HuH-7 (cell line): Measurements from ENCODE around the gene PLEKHA7.
"Not testable (repeated sequence)": the region's sequence is repeated elsewhere in the genome, so short reads cannot be mapped to it uniquely, and the experiment has no call there.

ENCODE experiments used
- DNase-seq: peaks from one replicate; pipeline ENCODE4 v3.0.0; 2011; ENCODE audit warnings: low spot score

Gene PLEKHA7

GRCh38 chr11:16909359-16910035 is 104.7 kb downstream of the PLEKHA7 start:
- no peak for DNase-seq

- no peak for DNase-seq
These were observed 108.8 kb downstream of the PLEKHA7 start for GRCh38 chr11:16905375-16905774.

DNA sequence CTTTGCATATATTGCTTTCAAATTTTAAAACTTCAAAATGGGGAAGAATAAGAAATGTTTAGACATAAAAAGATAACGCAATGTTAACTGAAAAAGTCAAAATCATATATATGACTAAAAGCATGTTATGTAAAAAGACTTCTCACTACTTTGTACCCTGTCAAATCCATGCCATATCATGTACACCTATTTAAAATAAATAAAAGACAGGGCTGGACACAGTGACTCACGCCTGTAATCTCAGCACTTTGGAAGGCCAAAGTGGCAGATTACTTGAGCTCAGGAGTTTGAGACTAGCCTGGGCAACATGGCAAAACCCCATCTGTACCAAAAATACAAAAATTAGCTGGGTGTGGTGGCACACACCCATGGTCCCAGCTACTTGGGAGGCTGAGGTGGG is 109.5 kb downstream of the PLEKHA7 start:
- DNase-seq = not testable (repeated sequence)

- no peak for DNase-seq
These were observed 111.3 kb downstream of the PLEKHA7 start for GRCh38 chr11:16902781-16903378.

GRCh38 chr11:16902182-16902581 is 112.0 kb downstream of the PLEKHA7 start:
- DNase-seq = no peak

- DNase-seq = no peak
These were observed 113.7 kb downstream of the PLEKHA7 start for GRCh38 chr11:16900491-16900890.

- DNase-seq = no peak
These were observed 114.4 kb downstream of the PLEKHA7 start for GRCh38 chr11:16899708-16900303.

DNA sequence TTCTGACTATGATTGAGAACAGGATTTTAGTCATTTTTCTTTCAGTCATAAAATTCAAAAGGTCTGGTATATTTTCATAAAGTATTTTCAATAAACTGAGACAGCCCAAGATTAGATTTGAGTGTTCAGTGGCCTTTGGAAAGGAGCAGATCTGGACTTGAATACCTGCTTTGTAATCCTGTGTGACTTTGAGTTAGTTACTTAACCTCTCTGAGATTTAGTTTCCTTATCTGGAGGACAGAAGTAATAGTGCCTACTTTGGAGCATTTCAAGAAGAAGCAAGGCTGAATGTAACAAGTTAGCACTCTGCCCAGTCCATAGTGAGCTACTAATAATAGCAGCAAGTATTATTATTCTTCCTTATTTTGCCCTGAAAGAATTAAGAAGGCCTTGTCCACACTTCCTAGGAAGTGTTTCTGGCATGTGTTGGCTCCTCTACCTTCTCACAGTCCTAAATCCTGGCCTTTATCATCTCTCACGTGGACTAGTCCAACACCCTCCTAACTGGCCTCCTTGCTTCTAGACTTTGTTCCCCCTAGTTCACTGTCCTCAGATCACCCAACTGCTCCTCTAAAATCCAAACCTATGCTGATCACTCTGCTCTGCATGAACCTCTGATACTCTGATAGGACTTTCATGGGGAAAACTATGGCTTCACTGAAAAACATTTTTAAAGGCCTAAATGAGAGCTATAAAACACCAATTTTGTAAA is 115.8 kb downstream of the PLEKHA7 start:
- no peak for DNase-seq

GRCh38 chr11:16897470-16898061 is 116.6 kb downstream of the PLEKHA7 start:
- DNase-seq = no peak

DNA sequence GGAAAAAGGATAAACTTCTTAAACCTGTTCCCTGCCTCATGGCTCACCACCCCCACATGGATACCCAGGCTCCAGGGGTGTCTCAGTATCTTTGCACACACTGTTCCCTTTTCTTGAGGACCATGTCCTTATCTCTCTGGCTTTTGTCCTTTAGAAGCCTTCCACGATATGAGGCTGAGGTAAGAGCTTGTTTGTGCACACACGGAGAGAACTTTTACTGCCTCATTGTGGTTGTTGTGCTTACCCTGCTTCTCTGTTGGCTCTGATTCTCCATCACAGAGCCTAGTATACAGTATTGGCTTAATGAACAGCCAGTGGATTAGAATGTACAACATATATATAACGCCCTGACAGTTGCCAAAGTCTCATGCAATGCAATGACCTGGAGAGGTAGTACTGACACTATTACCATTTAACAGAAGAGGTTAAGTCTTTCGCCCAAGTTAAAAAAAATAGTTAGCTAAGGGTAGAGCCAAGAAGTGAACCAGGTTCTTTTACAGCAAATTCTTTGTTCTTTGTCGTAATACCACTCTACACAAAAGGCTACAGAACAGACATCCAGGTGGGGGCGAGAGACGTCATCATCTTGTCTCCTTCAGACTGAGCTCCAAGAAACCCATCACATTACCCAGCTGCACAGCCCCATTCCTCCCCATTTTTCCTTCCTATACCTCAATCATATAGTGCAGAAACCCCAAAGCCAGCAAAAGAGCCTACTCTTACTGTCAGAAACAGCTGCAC is 117.3 kb downstream of the PLEKHA7 start:
- no peak for DNase-seq

- no peak for DNase-seq
These were observed 118.9 kb downstream of the PLEKHA7 start for GRCh38 chr11:16895306-16895705.

- DNase-seq = no peak
These were observed 120.7 kb downstream of the PLEKHA7 start for GRCh38 chr11:16893456-16894066.

DNA sequence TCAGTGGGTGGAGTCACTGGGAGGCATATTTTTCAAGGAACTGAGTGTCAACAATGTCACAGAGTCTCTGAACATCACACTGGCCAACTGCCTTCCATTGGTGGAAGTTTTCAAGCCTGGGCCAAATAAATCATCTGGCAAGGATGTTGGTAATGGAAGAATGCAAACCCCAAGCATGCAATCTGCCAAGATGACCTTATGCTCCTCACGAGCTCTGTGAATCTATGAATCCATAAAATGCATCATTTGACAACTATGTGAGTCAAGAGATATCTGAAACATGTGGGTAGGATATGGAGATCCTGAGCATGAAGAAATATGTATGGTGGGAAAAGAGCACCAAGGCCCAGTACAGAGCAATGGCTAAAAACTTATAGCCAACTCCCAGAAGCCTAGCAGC is 122.2 kb downstream of the PLEKHA7 start:
- no peak for DNase-seq

GRCh38 chr11:16891165-16891564 is 123.0 kb downstream of the PLEKHA7 start:
- DNase-seq = no peak

GRCh38 chr11:16890442-16890841 is 123.8 kb downstream of the PLEKHA7 start:
- no peak for DNase-seq

GRCh38 chr11:16889905-16890304 is 124.3 kb downstream of the PLEKHA7 start:
- no peak for DNase-seq

- DNase-seq = not testable (repeated sequence)
These were observed 125.2 kb downstream of the PLEKHA7 start for GRCh38 chr11:16889010-16889409.

- DNase-seq = not testable (repeated sequence)
These were observed 126.3 kb downstream of the PLEKHA7 start for GRCh38 chr11:16887887-16888286.

- no peak for DNase-seq
These were observed 131.0 kb downstream of the PLEKHA7 start for GRCh38 chr11:16883174-16883573.

- DNase-seq = no peak
These were observed 132.4 kb downstream of the PLEKHA7 start for GRCh38 chr11:16881766-16882165.

- no peak for DNase-seq
These were observed 133.0 kb downstream of the PLEKHA7 start for GRCh38 chr11:16881074-16881709.
